Hepatocyte (in vitro differentiated cells): ENCODE measurements around the gene CDK14. TPM values are rescaled to one million over a fixed set of nuclear protein-coding genes. Genes with fewer than 3 reads are reported as not detected.

Experiments
- DNase-seq: peaks from one replicate; pipeline ENCODE4 v3.0.0-alpha.2; 2016; ENCODE audit warnings: low spot score
- H2AFZ ChIP-seq: fragments of 200-600 bp; sonication (generic); 2 replicates; pipeline ENCODE4 v1.6.0; 2016; ENCODE audit warnings: antibody characterized with exemption, mild to moderate bottlenecking
- H3K27ac ChIP-seq: fragments of 200-600 bp; sonication (generic); 2 replicates; pipeline ENCODE4 v1.5.1; 2016; ENCODE audit warnings: mild to moderate bottlenecking
- H3K27me3 ChIP-seq: fragments of 200-600 bp; sonication (generic); 2 replicates; pipeline ENCODE4 v1.6.1; 2016
- H3K36me3 ChIP-seq: fragments of 200-600 bp; sonication (generic); replicated peaks from 2 replicates; pipeline ENCODE4 v1.5.1; 2016; ENCODE audit warnings: low read depth; ENCODE audit not compliant: insufficient read depth
- H3K4me1 ChIP-seq: fragments of 200-600 bp; sonication (generic); 2 replicates; pipeline ENCODE4 v1.5.1; 2016; ENCODE audit warnings: mild to moderate bottlenecking, moderate library complexity; ENCODE audit not compliant: insufficient read depth
- H3K4me2 ChIP-seq: fragments of 200-600 bp; sonication (generic); 2 replicates; pipeline ENCODE4 v1.6.0; 2016
- H3K4me3 ChIP-seq: fragments of 200-600 bp; sonication (generic); 2 replicates; pipeline ENCODE4 v1.5.1; 2016; ENCODE audit warnings: mild to moderate bottlenecking
- H3K79me2 ChIP-seq: fragments of 200-600 bp; sonication (generic); 2 replicates; pipeline ENCODE4 v1.6.0; 2017; ENCODE audit warnings: mild to moderate bottlenecking
- H3K9me2 ChIP-seq: fragments of 200-600 bp; sonication (generic); replicated peaks from 2 replicates; pipeline ENCODE4 v1.6.0; 2017; ENCODE audit warnings: mild to moderate bottlenecking; ENCODE audit not compliant: insufficient read depth
- H3K9me3 ChIP-seq: fragments of 200-600 bp; sonication (generic); 2 replicates; pipeline ENCODE4 v1.5.1; 2016; ENCODE audit warnings: low read depth, mild to moderate bottlenecking
- H4K20me1 ChIP-seq: fragments of 200-600 bp; sonication (generic); 2 replicates; pipeline ENCODE4 v1.6.0; 2016; ENCODE audit warnings: mild to moderate bottlenecking; ENCODE audit not compliant: insufficient read depth, poor library complexity, severe bottlenecking
- CTCF ChIP-seq: fragments of 200-600 bp; sonication (generic); IDR thresholded peaks from 2 replicates; pipeline ENCODE4 v1.5.1; 2016; ENCODE audit warnings: antibody characterized with exemption, mild to moderate bottlenecking; ENCODE audit not compliant: poor library complexity
- EZH2 ChIP-seq: fragments of 200-600 bp; sonication (generic); IDR thresholded peaks from 2 replicates; pipeline ENCODE4 v1.6.1; 2016; ENCODE audit warnings: antibody characterized with exemption, mild to moderate bottlenecking, borderline replicate concordance
- EZH2phosphoT487 ChIP-seq: fragments of 200-600 bp; sonication (generic); IDR thresholded peaks from one replicate; pipeline ENCODE4 v1.6.1; 2018; ENCODE audit warnings: antibody characterized with exemption, mild to moderate bottlenecking, low read depth, moderate library complexity; ENCODE audit not compliant: unreplicated experiment, severe bottlenecking
- WGBS: methylation state at CpG from one replicate; pipeline ENCODE4 v1.1.6; 2016; ENCODE audit warnings: low lambda C conversion rate; ENCODE audit errors: missing lambda C conversion rate; 5-methylcytosine and 5-hydroxymethylcytosine counted together
- polyA plus RNA-seq: library from polyadenylated mRNA; unstranded; fragments of >200 nt; fragmentation: Nextera tagmentation; extraction: Ambion mirVana; gene quantifications from 2 replicates; pipeline ENCODE4 v1.2.1, GENCODE V29; 2016
- total RNA-seq: library from RNA; depleted of rRNA; stranded (reverse); fragments of >200 nt; gene quantifications from 2 replicates; pipeline ENCODE4 v1.2.3, GENCODE V29; 2014

Gene CDK14
- total and polyA plus RNA-seq, 2 experiments from 2014 or later = 8.6 to 23.5 TPM

DNA sequence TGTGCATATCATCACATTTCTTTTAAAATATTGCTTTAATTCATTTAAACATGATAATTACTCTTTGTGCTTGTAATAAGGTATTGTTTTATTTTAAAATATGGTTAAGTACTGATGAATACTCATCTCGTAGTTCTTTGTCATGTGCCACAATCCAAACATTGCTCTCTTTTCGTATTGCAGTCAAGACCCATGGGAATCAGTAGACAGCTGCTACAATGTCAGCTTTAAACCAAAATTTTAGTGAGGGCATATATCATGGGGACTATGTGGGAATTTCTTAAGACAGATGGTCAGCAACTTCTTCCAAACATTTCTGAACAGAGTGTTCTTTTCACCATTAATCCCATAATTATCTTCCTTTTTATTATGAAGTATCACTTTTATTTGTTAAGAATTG, 590.9 kb downstream of the CDK14 start:
- Histone ChIP-seq H3K4me2 (no peak overlapping the region), H3K9me3 (no peaks in the 10 kb centered on the region), H3K79me2 (no peaks in the 10 kb centered on the region), H3K36me3 (no peaks in the 10 kb centered on the region), H3K4me1 (no peaks in the 10 kb centered on the region), H2AFZ (no peak overlapping the region), H3K27ac (no peak overlapping the region), H4K20me1 (no peaks in the 10 kb centered on the region), H3K9me2 (no peaks in the 10 kb centered on the region), H3K4me3 (no peak overlapping the region), H3K27me3 (no peaks in the 10 kb centered on the region)
- 90% methylated on average over 2 of the region's 2 CpGs for WGBS
- DNase-seq = no peak
- TF ChIP-seq EZH2 (no peak), EZH2phosphoT487 (no peak), CTCF (no peak)

DNA sequence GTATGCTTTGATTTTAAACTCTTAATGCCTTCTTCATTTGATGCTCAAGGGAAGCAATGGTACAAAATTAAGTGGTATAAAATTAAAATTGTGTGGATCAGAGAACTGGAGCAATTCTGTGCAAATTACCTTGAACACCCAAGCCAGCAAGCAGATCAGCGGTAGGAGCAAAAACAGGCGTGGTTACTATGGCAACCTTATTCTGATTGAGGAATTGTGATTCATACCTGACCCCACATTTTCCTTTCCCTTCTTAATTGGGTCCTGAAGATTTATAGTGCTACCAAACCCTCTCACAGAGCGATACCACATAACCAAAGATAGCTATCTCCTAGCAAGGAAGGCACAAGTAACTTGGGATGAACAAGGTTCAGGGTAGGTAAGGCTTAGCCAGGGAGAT, 595.6 kb downstream of the CDK14 start:
- TF ChIP-seq EZH2phosphoT487 = no peak
- TF ChIP-seq EZH2 = no peak
- TF ChIP-seq CTCF = no peak
- Histone ChIP-seq H2AFZ (no peak overlapping the region), H3K4me3 (no peak overlapping the region), H3K9me2 (no peaks in the 10 kb centered on the region), H3K36me3 (no peaks in the 10 kb centered on the region), H3K27me3 (no peaks in the 10 kb centered on the region), H3K4me2 (no peak overlapping the region), H3K9me3 (no peaks in the 10 kb centered on the region), H3K79me2 (no peaks in the 10 kb centered on the region), H3K27ac (no peak overlapping the region), H4K20me1 (no peaks in the 10 kb centered on the region), H3K4me1 (no peaks in the 10 kb centered on the region)
- DNase-seq = no peak
- WGBS = 95% methylated on average over 3 of the region's 3 CpGs

DNA sequence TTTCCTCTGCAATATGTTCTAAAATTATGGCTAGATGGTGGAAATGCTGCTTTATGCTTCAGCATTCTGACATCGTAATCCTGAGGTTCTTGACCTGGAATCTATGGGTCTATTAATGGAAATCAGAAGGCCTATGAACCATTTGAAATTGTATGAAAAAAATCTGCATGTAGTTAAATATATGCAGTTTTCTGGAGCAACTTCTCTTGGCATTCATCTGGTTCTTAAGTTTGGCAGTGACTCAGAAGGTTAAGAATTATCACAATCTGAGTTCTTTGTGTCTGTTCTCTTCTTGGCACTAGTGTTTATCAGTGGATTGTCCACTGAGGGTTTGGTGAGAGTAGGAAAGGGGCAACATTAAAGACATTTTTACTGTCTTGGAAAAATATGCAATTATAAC, 597.0 kb downstream of the CDK14 start:
- Histone ChIP-seq H3K9me3 (no peaks in the 10 kb centered on the region), H3K27ac (no peak overlapping the region), H3K9me2 (no peaks in the 10 kb centered on the region), H3K4me1 (no peaks in the 10 kb centered on the region), H4K20me1 (no peaks in the 10 kb centered on the region), H2AFZ (no peak overlapping the region), H3K4me2 (no peak overlapping the region), H3K27me3 (no peaks in the 10 kb centered on the region), H3K4me3 (no peak overlapping the region), H3K79me2 (no peaks in the 10 kb centered on the region), H3K36me3 (no peaks in the 10 kb centered on the region)
- TF ChIP-seq EZH2phosphoT487 (no peak), EZH2 (no peak), CTCF (no peak)
- WGBS = 94% methylated on average over 1 of the region's 1 CpG
- DNase-seq = no peak

DNA sequence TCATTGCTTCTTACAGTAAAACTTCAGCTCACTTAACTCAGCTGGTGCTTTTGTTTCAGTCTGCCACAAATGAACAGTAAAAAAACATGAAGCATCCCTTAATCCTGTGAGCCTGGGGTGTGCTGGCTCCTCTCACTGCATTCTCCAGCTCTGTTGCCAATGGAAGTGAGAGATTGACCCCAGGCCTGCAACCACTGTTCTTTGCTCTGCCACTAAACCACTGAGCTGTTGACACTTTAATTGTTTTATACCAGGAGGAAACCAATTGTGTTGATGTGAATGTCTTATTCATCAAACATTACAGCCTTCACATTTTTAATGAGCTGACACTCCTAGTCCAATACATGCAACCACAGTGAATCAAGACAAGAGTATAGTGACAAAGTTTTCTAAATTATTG, 598.7 kb downstream of the CDK14 start:
- TF ChIP-seq EZH2phosphoT487 = no peak
- no peak for TF ChIP-seq CTCF
- no peak for TF ChIP-seq EZH2
- Histone ChIP-seq H3K4me3 (no peak overlapping the region), H3K79me2 (no peaks in the 10 kb centered on the region), H2AFZ (no peak overlapping the region), H3K4me1 (no peaks in the 10 kb centered on the region), H4K20me1 (no peaks in the 10 kb centered on the region), H3K9me3 (no peaks in the 10 kb centered on the region), H3K9me2 (no peaks in the 10 kb centered on the region), H3K36me3 (no peaks in the 10 kb centered on the region), H3K27me3 (no peaks in the 10 kb centered on the region), H3K27ac (no peak overlapping the region), H3K4me2 (no peak overlapping the region)
- DNase-seq = no peak
